Vagina (tissue), 2 donors: Measurements from ENCODE around the gene SLC30A3.

Source experiments
- CTCF ChIP-seq, 3 experiments: fragments of 450-650 bp in 2 of 3; fragments of 200-600 bp in 1 of 3; sonication (generic) in 1 of 3; IDR thresholded peaks; one replicate each; pipeline ENCODE4 v1.5.1; 2017 to 2019; ENCODE audit warnings: antibody characterized with exemption in 3 of 3, mild to moderate bottlenecking in 2 of 3, moderate library complexity in 2 of 3
- POLR2A ChIP-seq, 2 donors: fragments of 450-650 bp; IDR thresholded peaks; one replicate each; pipeline ENCODE4 v1.6.1; 2017; ENCODE audit warnings: antibody characterized with exemption in 2 of 2, mild to moderate bottlenecking in 2 of 2, moderate library complexity in 2 of 2
- POLR2AphosphoS5 ChIP-seq, 2 donors: sonication (generic); formaldehyde crosslinking; IDR thresholded peaks; one replicate each; pipeline ENCODE4 v1.9.0; 2017; ENCODE audit warnings: antibody characterized with exemption in 2 of 2, mild to moderate bottlenecking in 2 of 2, low read depth in 1 of 2; ENCODE audit not compliant: insufficient read depth in 1 of 2

- TF ChIP-seq POLR2A (IDR thresholded peaks at IDR 0.05) (no peak), CTCF (IDR thresholded peaks at IDR 0.05) (no peak), POLR2AphosphoS5 (IDR thresholded peaks at IDR 0.05; ENCODE audit: insufficient read depth in 1 of 2, low read depth in 1 of 2) (no peak)
Measured at GRCh38 chr2:27309651-27310050, 46.8 kb upstream of the SLC30A3 start.
